SIG-M5 treated with dmso at 0.1 percent for 504 hours (cell line): Measurements from ENCODE around the gene TOR1B.
"Not testable (repeated sequence)": the region's sequence is repeated elsewhere in the genome, so short reads cannot be mapped to it uniquely, and the experiment has no call there.

Source experiments
- DNase-seq: peaks from one replicate; lab custom pipeline; 2025; ENCODE audit not compliant: unreplicated experiment; lab: John Stamatoyannopoulos, UW

Gene TOR1B, protein sequence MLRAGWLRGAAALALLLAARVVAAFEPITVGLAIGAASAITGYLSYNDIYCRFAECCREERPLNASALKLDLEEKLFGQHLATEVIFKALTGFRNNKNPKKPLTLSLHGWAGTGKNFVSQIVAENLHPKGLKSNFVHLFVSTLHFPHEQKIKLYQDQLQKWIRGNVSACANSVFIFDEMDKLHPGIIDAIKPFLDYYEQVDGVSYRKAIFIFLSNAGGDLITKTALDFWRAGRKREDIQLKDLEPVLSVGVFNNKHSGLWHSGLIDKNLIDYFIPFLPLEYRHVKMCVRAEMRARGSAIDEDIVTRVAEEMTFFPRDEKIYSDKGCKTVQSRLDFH

DNA sequence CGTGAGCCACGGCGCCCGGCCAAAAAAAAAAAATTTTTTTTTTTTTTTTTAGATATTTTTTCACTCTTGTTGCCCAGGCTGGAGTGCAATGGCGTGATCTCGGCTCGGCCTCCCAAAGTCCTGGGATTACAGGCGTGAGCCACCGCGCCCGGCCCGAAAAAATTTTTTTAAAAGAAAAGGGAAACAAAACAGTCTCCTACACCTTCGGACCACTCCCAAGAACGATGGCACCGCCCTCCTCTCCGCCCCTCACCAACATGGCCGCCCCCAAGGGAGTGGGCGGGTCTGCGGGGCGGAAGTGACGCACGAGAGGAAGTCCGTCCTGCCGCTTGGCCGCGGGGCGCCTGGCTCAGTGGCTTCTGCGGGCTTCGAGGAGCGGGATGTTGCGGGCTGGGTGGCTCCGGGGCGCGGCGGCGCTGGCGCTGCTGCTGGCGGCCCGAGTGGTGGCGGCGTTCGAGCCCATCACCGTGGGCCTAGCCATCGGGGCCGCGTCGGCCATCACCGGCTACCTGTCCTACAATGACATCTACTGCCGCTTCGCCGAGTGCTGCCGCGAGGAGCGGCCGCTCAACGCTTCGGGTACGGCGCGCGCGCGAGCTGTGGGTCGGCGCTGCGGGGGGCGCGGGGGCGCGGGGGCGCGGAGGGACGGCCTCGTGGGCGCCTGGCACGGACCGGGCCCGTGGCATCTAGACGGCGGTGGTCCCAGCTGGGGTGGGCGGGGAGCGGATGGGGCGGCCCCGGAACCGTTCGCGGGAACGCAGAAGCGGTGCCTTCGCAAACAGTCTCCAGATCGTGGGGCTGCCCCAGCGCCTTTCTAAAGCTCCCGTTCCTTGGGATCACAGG lies at the start of gene TOR1B:
TOR1B (plus strand) TSS at position 352 of the 843 bp plus-strand sequence; CDS start at position 381, 29 bp downstream.
- DNase-seq = peak; percentile 84

DNA sequence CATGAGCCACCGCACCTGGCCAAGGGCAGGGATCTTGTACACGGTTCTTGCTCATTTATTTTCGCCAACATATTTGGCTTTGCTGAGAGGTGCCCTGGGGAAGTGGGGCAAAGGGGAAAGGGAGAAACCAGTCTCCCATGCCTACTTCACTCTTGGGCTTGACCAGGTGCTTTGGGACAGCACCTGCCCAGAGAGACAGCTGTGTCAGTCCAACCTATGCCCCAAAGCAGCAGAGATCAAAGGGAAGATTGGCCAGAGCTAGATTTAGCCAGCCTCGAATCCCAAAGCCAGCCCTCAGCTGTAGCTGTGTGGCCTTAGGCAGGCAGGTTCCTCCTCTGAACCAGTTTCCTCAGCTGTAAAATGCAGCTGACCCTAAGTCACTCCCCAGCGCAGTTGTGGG lies 47.8 kb upstream of the TOR1B start:
- DNase-seq = no peak

DNA sequence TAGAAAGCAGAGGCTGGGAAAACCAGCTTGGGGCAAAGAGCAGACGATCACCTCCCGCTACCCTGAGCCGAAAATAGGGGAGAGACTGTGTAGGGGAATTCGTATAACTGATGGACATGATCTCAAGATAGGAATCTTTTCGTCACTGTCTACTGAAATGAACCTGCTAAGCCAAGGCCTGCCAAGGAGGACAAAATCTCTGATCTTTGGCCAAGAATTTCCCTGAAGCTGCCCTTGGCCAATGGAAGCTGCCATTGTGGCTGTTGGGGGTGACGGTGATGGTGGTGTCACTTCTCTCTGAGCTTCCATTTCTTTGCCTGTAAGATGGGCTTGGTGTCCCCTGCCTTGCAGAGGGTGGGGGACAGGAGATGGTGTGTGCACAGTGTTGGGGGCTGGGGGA lies 46.8 kb upstream of the TOR1B start:
- DNase-seq = no peak

DNA sequence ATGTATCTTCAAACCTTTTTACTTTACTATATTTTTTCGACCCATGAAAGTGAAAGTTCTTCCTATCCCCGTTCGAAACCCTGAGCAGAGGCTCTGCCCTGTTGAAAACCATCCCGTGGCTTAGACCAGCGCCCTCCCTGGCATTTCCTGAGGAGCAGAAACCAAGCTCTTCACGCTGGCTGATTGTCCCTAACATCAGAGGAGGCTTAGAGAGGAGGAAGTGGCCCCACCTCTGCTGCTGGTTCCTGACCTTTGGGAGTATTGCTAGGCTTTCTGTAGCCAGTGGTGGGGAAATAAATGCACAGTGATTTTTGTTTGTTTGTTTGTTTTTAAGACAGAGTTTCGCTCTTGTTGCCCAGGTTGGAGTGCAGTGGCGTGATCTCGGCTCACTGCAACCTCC lies 45.9 kb upstream of the TOR1B start:
- no peak for DNase-seq

DNA sequence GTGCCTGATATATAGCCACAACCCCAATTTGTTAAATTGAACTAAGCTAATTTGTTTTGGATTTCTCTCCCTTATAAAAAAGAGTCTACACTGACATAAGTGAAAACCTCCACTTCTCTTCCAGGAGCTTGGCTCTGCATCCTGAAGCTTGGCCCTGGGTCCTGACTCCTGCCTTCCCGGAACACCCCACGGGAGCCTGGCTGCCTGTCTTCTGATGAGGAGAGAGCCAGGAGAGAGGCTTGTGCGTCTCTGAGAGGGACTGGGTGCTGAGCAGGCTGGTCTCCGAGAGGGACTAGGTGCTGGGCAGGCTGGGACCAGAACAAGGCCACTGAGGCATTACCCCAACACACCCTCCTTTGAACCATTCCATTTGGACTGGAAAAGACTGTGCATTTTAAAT lies 43.7 kb upstream of the TOR1B start:
- no peak for DNase-seq

DNA sequence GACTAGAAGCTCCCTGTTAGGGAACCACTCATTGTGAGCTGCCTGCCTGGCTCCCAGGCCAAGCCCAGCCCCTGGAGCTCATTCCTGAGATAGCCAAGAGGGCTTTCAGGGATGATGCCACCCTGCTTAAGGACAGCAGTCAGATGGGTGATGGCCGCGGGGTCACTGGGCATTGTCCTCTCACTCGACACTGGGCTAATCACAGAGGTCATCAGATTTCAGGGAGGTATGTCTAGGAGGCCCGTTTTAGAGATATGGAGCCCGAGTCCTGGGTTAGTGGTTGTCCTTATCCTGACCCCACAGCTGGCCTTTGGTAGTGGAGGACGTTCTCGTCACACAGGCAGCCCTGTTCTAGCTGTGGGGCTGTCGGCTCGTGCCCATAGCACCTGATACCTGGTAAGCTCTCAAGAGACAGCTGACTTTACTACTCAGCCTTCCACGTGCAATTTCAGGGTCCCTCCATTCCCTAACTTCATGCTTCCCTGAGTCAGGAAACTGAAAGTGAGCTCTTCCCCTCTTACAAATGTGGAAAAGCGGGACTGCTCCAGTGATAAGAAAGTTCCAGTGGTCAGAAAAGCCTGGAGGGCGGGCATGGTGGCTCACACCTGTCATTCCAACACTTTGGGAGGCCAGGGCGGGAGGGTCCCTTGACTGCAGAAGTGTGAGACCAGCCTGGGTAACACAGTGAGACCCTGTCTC lies 43.0 kb upstream of the TOR1B start:
- no peak for DNase-seq

DNA sequence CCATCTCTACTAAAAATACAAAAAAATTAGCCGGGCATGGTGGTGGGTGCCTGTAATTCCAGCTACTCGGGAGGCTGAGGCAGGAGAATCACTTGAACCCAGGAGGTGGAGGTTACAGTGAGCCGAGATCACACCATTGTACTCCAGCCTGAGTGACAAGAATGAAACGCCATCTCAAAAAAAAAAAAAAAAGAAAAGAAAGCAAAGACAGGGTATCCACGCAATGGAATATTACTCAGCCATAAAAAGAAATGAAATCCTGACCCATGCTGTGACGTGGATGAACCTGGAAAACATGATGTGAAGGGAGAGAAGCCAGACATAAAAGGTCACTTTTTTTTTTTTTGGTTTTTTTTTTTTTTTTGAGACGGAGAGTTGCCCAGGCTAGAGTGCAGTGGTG lies 42.2 kb upstream of the TOR1B start:
- DNase-seq = not testable (repeated sequence)

DNA sequence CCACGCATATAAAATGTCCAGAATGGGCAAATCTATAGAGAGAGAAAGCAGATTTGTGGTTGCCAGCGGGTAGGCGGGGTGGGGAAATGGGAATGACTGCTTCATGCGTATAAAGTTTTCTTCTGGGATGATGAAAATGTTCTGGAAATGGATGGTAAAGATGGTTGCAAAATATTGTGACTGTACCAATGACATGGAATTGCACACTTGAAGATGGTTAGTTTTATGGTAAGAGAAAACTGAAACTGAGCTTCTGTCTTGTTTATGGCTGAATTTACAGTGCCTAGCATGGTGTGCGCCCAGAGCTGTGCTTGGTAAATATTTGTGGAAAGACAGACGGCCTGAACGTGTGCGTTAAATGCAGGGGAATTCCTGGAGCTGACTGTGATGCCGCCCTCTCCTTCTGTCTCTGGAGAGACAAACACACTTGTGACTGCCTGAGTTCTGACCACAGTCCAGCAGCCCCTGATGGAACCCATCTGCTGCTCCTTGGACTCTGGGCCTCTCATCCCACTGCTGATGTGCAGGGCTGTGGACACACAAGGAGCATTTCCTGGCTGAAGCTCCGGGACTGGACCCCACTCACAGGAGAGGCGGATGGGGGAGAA lies 41.6 kb upstream of the TOR1B start:
- no peak for DNase-seq

DNA sequence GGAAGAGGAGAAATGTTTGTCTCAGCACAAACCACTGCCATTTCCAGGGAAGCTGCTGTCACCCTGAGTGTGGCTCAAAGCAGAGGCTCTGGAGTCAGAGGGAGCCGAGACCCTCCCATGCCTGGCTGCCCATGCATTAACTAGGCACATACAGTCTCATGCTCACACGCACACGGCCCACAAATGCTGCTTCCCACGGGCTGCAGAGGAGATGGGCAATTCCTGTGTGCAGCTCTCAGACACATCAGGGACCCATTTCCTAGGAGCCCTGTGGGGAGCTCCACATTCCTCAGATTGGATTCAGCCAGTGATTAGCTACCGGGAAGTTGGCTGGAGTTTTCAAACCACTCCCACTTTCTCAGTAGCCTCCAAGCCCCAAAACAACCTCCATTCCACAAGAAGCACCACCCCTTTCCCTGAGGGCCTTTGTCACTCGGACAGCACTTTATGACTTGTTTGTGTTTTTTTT lies 41.0 kb upstream of the TOR1B start:
- DNase-seq = no peak

DNA sequence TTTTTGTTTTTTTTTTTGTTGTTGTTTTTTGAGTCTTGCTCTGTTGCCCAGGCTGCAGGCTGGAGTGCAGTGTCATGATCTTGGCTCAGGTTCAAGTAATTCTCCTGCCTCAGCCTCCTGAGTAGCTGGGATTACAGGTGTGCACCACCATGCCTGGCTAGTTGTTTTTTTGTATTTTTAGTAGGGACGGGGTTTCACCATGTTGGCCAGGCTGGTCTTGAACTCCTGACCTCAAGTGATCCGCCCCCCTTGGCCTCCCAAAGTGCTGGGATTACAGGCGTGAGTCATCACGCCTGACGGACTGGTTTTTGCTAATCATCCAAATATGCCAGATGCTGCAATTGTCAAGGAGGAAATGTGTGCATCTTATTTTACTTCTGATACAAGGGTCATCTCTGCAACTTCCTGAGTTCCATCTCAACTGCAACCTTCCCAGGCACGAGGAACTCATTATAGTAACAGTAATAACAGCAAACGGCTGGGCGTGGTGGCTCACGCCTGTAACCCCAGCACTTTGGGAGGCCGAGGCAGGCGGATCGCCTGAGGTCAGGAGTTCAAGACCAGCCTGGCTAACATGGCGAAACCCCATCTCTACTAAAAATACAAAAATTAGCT lies 40.5 kb upstream of the TOR1B start:
- DNase-seq = peak; percentile 92

DNA sequence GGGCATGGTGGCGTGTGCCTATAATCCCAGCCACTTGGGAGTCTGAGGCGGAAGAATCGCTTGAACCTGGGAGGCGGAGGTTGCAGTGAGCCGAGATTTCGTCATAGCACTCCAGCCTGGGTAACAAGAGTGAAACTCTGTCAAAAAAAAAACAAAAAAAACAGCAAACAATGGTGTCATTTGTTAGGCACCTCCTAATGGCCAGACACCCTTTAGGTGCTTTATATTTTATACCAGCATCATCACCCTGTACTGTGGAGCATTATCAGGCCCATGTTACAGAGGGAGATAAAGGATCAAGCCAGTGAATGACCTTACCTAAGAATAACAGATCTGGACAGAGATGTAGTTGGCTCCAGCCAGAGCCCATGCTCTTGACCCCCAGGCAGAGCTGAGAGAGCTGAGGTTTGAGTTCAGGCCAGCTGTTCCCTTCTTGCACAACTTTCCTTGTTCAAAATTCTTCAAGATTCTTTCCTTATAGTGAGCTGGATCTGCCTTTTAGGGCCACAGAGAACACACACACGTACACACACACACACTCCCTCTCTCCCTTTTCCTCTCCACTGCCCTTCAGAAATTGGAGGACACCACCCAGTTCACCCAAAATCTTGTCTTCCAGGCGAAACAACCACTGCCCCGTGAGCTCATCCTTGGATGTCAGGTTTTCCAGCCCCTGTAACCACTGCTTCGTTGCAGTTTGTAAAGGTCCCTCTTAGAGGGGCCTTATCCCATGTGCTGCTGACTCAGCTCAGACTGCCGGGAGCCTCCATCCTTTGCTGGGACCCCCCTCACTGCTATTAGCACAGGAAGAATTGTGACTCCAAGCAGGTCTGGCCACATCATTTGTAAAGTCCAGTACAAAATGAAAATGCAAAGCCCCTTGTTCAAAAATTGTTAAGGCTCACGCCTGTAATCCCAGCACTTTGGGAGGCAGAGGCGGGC lies 39.7 kb upstream of the TOR1B start:
- DNase-seq = peak; percentile 47

DNA sequence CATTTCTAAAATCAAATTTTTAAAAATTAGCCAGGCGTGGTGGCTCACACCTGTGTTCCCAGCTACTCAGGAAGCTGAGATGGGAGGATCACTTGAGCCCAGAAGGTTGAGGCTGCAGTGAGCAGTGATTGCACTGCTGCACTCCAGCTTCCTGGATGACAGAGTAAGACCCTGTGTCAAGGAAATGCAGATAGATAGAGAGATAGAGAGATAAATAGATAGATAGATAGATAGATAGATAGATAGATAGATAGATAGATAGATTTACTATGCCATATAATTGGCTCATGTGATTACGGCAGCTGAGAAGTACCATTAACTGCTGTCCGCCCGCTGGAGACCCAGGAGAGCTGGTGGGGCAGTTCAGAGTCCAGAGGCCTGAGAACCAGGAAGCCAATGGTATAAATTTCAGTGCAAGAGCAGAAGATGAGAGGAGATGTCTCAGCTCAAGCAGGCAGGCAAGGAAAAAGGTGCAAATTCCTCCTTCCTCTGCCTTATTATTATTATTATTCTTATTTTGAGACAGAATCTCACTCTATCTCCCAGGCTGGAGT lies 37.1 kb upstream of the TOR1B start:
- DNase-seq = no peak

DNA sequence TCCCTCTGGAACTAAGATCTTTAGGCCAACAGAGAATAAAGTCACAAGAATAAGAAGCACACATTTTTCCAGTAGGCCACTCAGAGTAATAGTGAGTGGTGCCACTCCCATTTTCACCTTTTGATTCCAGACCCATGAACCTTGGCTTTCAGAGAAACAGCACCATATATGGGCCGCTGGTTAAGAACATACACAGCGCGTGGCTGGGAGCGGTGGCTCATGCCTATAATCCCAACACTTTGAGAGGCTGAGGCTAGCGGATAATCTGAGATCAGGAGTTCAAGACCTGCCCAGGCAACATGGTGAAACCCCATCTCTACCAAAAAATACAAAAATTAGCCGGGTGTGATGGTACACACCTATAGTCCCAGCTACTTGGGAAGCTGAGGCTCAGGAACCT lies 34.5 kb upstream of the TOR1B start:
- no peak for DNase-seq

DNA sequence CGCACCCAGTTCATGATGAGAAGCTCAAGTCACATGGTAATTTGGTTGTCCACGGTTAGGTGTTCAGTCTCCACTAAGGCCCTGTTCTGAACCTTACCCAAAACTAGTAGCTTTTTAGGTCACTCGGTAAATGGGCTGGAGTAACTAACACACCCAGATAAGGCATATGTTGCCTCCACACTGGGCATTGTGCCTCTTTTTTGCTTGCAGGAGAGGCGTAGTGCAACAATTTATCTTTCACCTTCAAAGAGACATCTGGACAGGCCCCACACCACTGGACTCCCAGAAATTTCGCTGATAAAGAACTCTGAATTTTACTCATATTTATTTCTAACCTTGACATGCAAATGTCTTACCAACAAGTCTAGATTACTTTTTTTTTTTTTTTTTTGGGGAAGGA lies 33.3 kb upstream of the TOR1B start:
- DNase-seq = no peak

DNA sequence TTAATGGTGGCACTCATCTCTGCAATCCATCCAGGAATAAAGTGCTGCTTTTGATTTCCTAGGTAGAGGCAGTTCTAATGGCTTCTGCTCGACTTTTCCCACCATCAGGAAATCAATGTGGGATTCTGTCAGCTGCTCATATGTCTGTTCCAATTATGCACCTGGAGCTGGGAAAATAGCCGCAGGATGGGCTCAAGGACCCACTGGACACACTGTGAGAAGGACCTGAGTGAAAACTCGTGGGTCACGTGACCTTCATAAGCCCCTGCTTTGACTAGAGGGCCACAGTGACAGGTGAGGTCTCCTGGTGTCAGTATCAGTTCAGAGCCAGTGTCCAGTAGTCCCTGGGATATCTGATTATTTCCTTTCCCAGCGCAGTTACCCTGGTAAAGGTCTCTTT lies 32.2 kb upstream of the TOR1B start:
- no peak for DNase-seq

DNA sequence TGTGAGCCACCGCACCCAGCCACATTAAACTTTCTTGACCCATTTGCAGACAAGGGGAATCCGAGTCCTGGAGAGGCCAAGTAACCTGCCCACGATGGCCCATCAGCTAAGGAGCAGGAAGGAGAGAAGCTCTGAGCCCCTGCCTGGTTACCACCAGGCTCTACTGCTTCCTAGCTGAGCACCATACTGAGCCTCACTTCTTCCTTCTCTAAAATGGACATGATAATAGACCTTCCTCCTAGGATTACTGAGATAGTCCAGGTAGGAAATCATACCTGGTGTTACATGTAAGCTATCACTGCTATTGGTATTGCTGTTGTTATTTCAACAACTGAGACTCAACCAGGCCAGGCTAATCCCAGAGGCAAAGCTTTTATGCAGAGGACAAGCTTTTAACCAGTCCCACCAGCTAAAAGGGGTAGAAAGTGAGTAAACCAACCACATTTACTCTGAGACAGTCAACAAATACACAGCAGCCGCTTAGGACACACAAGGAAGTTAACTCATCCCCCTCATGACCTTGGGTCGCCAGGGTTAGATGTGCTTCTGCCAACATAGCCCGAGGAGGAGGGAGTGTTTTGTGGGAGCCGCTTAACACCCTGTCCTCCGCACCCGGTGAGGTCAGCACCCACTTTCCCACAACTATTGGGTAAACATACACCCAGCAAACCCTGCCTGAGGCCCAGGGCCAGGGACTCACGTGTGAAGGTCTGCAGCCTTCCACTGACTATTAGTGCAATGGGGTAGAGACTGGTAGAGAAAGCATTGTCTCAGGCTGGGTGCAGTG lies 29.5 kb upstream of the TOR1B start:
- DNase-seq = peak; percentile 66

DNA sequence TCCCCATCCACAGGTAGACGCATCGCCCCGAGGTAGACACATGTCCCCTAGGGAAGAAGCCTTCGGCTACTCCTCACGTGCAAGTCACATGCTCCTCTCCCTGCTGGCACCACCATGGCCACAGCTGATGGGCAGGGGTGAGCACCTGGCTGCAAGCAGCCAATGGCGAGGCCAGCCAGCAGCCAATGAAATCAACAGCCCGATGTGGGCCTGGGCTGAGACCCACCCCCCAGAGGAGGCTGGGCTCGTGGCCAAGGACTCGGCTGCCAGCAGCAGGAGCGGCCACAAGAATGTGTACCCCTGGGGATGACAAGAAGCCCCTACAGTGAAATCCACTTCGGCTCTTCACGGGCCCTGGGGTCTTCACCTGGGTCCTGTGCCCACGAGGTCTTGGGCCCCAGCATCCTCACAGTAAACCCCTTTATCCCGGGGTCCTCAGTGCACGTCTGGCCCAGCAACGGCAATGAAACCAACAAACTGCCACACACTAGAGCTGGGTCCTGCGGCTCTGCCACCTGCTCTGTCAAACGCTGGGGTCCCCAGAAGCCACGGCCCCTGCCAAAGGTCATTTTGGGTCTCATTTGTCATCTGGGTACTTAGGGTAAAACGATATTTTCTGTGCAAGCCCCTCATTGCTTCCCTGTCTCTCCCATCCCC lies 28.1 kb upstream of the TOR1B start:
- DNase-seq = no peak

DNA sequence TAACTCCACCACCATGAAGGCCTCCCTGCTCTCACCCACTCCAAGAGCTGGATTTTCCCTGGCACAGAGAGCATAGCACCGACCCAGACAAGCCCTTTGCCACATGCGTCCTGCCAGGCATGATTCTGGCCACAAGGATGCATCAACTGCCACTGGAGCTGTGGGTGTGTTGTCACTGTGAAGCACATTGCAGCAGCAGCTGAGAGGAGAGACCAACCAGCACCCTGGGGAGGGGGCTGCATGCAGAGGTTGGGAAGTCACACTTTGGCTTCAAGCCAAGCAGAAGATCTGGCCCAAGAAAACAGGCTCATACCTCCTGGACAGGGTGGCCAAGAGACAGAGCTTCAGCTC lies 27.6 kb upstream of the TOR1B start:
- DNase-seq = no peak
